H1 (cell line): ENCODE measurements around the gene ELFN1. TPM values are rescaled to one million over a fixed set of nuclear protein-coding genes. Genes with fewer than 3 reads are reported as not detected.

Experiments
- BCL11A ChIP-seq, 2 experiments: IDR thresholded peaks; one replicate each; pipeline ENCODE4 v1.6.1; 2011; ENCODE audit warnings: low read depth in 2 of 2, low read length in 2 of 2, mild to moderate bottlenecking in 2 of 2
- EGR1 ChIP-seq: IDR thresholded peaks from 2 replicates; pipeline ENCODE4 v1.6.1; 2011; ENCODE audit warnings: low read depth, low read length, borderline replicate concordance
- EZH2 ChIP-seq: fragments of 200-600 bp; sonication (generic); IDR thresholded peaks from 2 replicates; pipeline ENCODE4 v1.7.1; 2012; ENCODE audit warnings: low read depth, mild to moderate bottlenecking, moderate library complexity, low read length, inconsistent platforms; ENCODE audit not compliant: severe bottlenecking
- HDAC6 ChIP-seq: IDR thresholded peaks from one replicate; pipeline ENCODE4 v1.7.1; 2012; ENCODE audit warnings: low read depth, mild to moderate bottlenecking, inconsistent platforms, low read length, moderate library complexity
- TEAD4 ChIP-seq: IDR thresholded peaks from 2 replicates; pipeline ENCODE4 v1.6.1; 2012; ENCODE audit warnings: low read depth, low read length, inconsistent platforms, mixed read lengths
- polyA plus RNA-seq, 7 experiments: library from polyadenylated mRNA; depleted of rRNA in 3 of 7; stranded (reverse) in 5 of 7; unstranded in 2 of 7; fragments of >200 nt in 5 of 7; fragments of 200-250 nt in 2 of 7; gene quantifications; 1 replicate in 5 of 7; 2 replicates in 1 of 7; 4 replicates in 1 of 7; pipeline versions ENCODE4 v1.2.1 to v1.2.3, GENCODE V29; 2011 to 2013; ENCODE audit warnings: missing spikeins in 2 of 7, mixed read lengths in 2 of 7
- total RNA-seq: library from RNA; stranded (reverse); fragmentation: NEBNext Ultra II Directional; extraction: Animal tissue kit (Norgen Biotek cat#: 25700); gene quantifications from 2 replicates; pipeline ENCODE4 v1.2.1, GENCODE V29; 2021
- TF ChIP-seq, protein P1 (sequence below), 3 experiments: IDR thresholded peaks; 1 replicate in 2 of 3; 2 replicates in 1 of 3; pipeline versions ENCODE4 v1.5.1 to v1.6.1; 2011; ENCODE audit warnings: low read length in 3 of 3, mild to moderate bottlenecking in 3 of 3, inconsistent platforms in 2 of 3, low read depth in 1 of 3, moderate library complexity in 1 of 3; ENCODE audit not compliant: insufficient read depth in 1 of 3; ENCODE audit errors: control extremely low read depth in 1 of 3

Gene ELFN1
- total and polyA plus RNA-seq, 2 of the 8 experiments (the other 6 are each of a cell fraction or from before 2014, with no cell fraction given), result 2.0 to 4.5 TPM

DNA sequence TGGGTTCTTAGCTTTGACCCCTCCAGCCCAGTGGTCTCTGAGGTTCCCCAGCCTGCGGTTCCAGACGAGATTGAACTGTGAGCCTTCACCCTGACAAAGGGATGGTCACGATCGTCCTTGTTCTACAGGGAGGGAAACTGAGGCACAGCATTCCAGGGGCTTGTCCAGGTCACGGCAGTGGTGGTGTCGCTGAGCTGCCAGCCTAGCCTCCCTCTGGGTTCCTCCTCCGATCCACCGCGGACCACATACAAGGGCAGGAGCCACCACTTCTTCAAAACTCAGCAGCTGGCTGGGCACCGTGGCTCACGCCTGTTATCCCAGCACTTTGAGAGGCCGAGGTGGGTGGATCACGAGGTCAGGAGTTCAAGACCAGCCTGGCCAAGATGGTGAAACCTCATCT is 35.8 kb downstream of the ELFN1 start (continued):
- no peak for TF ChIP-seq BCL11A (IDR thresholded peaks at IDR 0.05; ENCODE audit: low read depth in 2 of 2, low read length in 2 of 2)
- TF ChIP-seq, protein P1, sequence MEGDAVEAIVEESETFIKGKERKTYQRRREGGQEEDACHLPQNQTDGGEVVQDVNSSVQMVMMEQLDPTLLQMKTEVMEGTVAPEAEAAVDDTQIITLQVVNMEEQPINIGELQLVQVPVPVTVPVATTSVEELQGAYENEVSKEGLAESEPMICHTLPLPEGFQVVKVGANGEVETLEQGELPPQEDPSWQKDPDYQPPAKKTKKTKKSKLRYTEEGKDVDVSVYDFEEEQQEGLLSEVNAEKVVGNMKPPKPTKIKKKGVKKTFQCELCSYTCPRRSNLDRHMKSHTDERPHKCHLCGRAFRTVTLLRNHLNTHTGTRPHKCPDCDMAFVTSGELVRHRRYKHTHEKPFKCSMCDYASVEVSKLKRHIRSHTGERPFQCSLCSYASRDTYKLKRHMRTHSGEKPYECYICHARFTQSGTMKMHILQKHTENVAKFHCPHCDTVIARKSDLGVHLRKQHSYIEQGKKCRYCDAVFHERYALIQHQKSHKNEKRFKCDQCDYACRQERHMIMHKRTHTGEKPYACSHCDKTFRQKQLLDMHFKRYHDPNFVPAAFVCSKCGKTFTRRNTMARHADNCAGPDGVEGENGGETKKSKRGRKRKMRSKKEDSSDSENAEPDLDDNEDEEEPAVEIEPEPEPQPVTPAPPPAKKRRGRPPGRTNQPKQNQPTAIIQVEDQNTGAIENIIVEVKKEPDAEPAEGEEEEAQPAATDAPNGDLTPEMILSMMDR (IDR thresholded peaks at IDR 0.05; ENCODE audit: control extremely low read depth in 1 of 3, insufficient read depth in 1 of 3, low read depth in 1 of 3, low read length in 3 of 3), result no peak
- no peak for TF ChIP-seq EGR1
- TF ChIP-seq HDAC6, result no peak
- no peak for TF ChIP-seq TEAD4
- TF ChIP-seq EZH2, result no peak
